Gastrocnemius medialis (tissue), 4 donors: ENCODE measurements around the gene TMIE. TPM values are rescaled to one million over a fixed set of nuclear protein-coding genes. Genes with fewer than 3 reads are reported as not detected.

Source experiments
- ATAC-seq, 2 donors: fragments of 150-250 bp; one replicate each; pipeline ENCODE4 v1.9.1; 2016
- DNase-seq, 2 donors: peaks; one replicate each; pipeline ENCODE4 v3.0.0-alpha.2; 2019
- H3K27ac ChIP-seq, 4 donors: fragments of 200-600 bp; sonication (generic); 1 replicate in 1 of 4; 2 replicates in 3 of 4; pipeline ENCODE4 v1.5.1; 2016 to 2018; ENCODE audit warnings: mild to moderate bottlenecking in 2 of 4, moderate library complexity in 1 of 4
- H3K27me3 ChIP-seq, 3 donors: fragments of 200-600 bp; sonication (generic) in 2 of 3; 1 replicate in 1 of 3; 2 replicates in 2 of 3; pipeline versions ENCODE4 v1.5.1 to v1.6.0; 2016 to 2019; ENCODE audit warnings: mild to moderate bottlenecking in 1 of 3, moderate library complexity in 1 of 3
- H3K36me3 ChIP-seq, 2 donors: fragments of 200-600 bp; sonication (generic) in 1 of 2; one replicate each; pipeline ENCODE4 v1.5.1; 2017 to 2018
- H3K4me1 ChIP-seq, 2 donors: fragments of 200-600 bp; sonication (generic) in 1 of 2; one replicate each; pipeline ENCODE4 v1.5.1; 2016 to 2017; ENCODE audit warnings: mild to moderate bottlenecking in 2 of 2
- H3K4me3 ChIP-seq, 4 donors: fragments of 200-600 bp; sonication (generic) in 3 of 4; 1 replicate in 1 of 4; 2 replicates in 3 of 4; pipeline ENCODE4 v1.5.1; 2016 to 2019; ENCODE audit warnings: mild to moderate bottlenecking in 2 of 4
- H3K9me3 ChIP-seq, 3 donors: fragments of 200-600 bp; sonication (generic) in 2 of 3; 1 replicate in 1 of 3; 2 replicates in 2 of 3; pipeline ENCODE4 v1.5.1; 2016 to 2019
- CTCF ChIP-seq, 5 experiments: fragments of 450-650 bp in 3 of 5; fragments of 200-600 bp in 2 of 5; sonication (generic) in 2 of 5; IDR thresholded peaks in 4 of 5; conservative IDR thresholded peaks in 1 of 5; 1 replicate in 4 of 5; 2 replicates in 1 of 5; pipeline ENCODE4 v1.5.1; 2016 to 2019; ENCODE audit warnings: antibody characterized with exemption in 5 of 5, mild to moderate bottlenecking in 3 of 5, moderate library complexity in 3 of 5
- POLR2A ChIP-seq, 2 donors: fragments of 450-650 bp; IDR thresholded peaks; one replicate each; pipeline ENCODE4 v1.6.1; 2017; ENCODE audit warnings: antibody characterized with exemption in 2 of 2, mild to moderate bottlenecking in 2 of 2, moderate library complexity in 2 of 2
- in situ Hi-C, 4 donors: fragments of 200-750 bp; cut with MboI; loops; one replicate each; pipeline versions ENCODE4 v1.15.0 to v1.8.0; 2017; ENCODE audit warnings: low sequenced_read_pairs in 4 of 4
- intact Hi-C: fragments of 100-400 bp; cut with DNase I; formaldehyde crosslinking; loops from one replicate; pipeline ENCODE4 v1.15.1; 2023; ENCODE audit warnings: low total_unique reads
- total RNA-seq, 4 donors: library from RNA; depleted of rRNA; stranded (reverse); fragments of >200 nt; gene quantifications; one replicate each; pipeline versions ENCODE4 v1.1.0 to v1.2.3, GENCODE V29; 2016

Gene TMIE
- total RNA-seq, 4 donors from 2014 or later: 0.20 to 0.26 (median 0.22) TPM; not detected in 1

- Histone ChIP-seq H3K36me3 (peaks cover 0 to 44% of the 10 kb centered on the region in 2 donors), H3K27ac (no peak overlapping the region), H3K4me1 (no peaks in the 10 kb centered on the region), H3K27me3 (no peaks in the 10 kb centered on the region), H3K9me3 (no peaks in the 10 kb centered on the region), H3K4me3 (no peak overlapping the region)
- in situ Hi-C loops: loop anchor here in 1 of 4 donors (25.0 kb wide), 1 partner anchor 329 kb away; no protein-coding TSS in a partner anchor
- no peak for TF ChIP-seq CTCF (IDR thresholded peaks at IDR 0.05 in 4 of 5, conservative IDR thresholded peaks at IDR 0.05 in 1 of 5)
- no peak for TF ChIP-seq POLR2A (IDR thresholded peaks at IDR 0.05)
- ATAC-seq (no peak), DNase-seq (no peak)
- intact Hi-C loops: no loop called here
These were observed 18.2 kb upstream of the TMIE start for GRCh38 chr3:46682974-46683373.

- DNase-seq: no peak
- no peak overlapping the region for H3K4me3 ChIP-seq
- no peak overlapping the region for H3K27ac ChIP-seq
- H3K9me3 ChIP-seq: no peaks in the 10 kb centered on the region
- intact Hi-C loops (no loop called here), in situ Hi-C loops (loop anchor here in 1 of 4 donors (25.0 kb wide), 1 partner anchor 327 kb away; no protein-coding TSS in a partner anchor)
- TF ChIP-seq POLR2A (IDR thresholded peaks at IDR 0.05): no peak
- TF ChIP-seq CTCF (IDR thresholded peaks at IDR 0.05 in 4 of 5, conservative IDR thresholded peaks at IDR 0.05 in 1 of 5): no peak
- H3K4me1 ChIP-seq: no peaks in the 10 kb centered on the region
- H3K36me3 ChIP-seq: peaks cover 0 to 49% of the 10 kb centered on the region in 2 donors
- no peak for ATAC-seq
- H3K27me3 ChIP-seq: no peaks in the 10 kb centered on the region
These were observed 16.3 kb upstream of the TMIE start for GRCh38 chr3:46684891-46685290.

- DNase-seq (no peak), ATAC-seq (no peak)
- in situ Hi-C loops: loop anchor here in 1 of 4 donors (25.0 kb wide), 1 partner anchor 327 kb away; no protein-coding TSS in a partner anchor
- TF ChIP-seq CTCF (IDR thresholded peaks at IDR 0.05 in 4 of 5, conservative IDR thresholded peaks at IDR 0.05 in 1 of 5) (no peak), POLR2A (IDR thresholded peaks at IDR 0.05) (no peak)
- Histone ChIP-seq H3K36me3 (peaks cover 0 to 43% of the 10 kb centered on the region in 2 donors), H3K27me3 (no peaks in the 10 kb centered on the region), H3K4me3 (no peak overlapping the region), H3K9me3 (no peaks in the 10 kb centered on the region), H3K27ac (no peak overlapping the region), H3K4me1 (peaks cover 0 to 2% of the 10 kb centered on the region in 2 donors)
- intact Hi-C loops: no loop called here
These were observed 15.7 kb upstream of the TMIE start for GRCh38 chr3:46685446-46685845.

- peak overlapping the region in 2 of 4 donors; percentile 24 to 33 for H3K27ac ChIP-seq
- no peak for DNase-seq
- peaks cover 32 to 41% of the 10 kb centered on the region in 2 donors for H3K4me1 ChIP-seq
- H3K9me3 ChIP-seq: no peaks in the 10 kb centered on the region
- TF ChIP-seq POLR2A (IDR thresholded peaks at IDR 0.05) (no peak), CTCF (IDR thresholded peaks at IDR 0.05 in 4 of 5, conservative IDR thresholded peaks at IDR 0.05 in 1 of 5) (no peak)
- no peak for ATAC-seq
- in situ Hi-C loops (loop anchor here in 1 of 4 donors (25.0 kb wide), 1 partner anchor 322 kb away; no protein-coding TSS in a partner anchor), intact Hi-C loops (loop anchor here (10.0 kb wide), 1 partner anchor 1094 kb away; the partner anchor contains the start of gene SMARCC1)
- H3K36me3 ChIP-seq: peaks cover 0 to 17% of the 10 kb centered on the region in 2 donors
- no peaks in the 10 kb centered on the region for H3K27me3 ChIP-seq
- H3K4me3 ChIP-seq: no peak overlapping the region
These were observed 10.4 kb upstream of the TMIE start for GRCh38 chr3:46690798-46691197.
